Activated CD8-positive, alpha-beta memory T cell treated with anti-CD3 and anti-CD28 coated beads, Interleukin-2, amount 50 U/mL, for 24 hours (primary cell): ENCODE results near the gene PYDC1.
A peak's percentile ranks its signal among the peaks of the same experiment; 100 is the strongest.
"Not testable (repeated sequence)": the region's sequence is repeated elsewhere in the genome, so short reads cannot be mapped to it uniquely, and the experiment has no call there.

Experiments
- DNase-seq: peaks from one replicate; pipeline ENCODE4 v3.0.0-alpha.2; 2020; ENCODE audit errors: extremely low read depth

PYDC1 gene

DNA sequence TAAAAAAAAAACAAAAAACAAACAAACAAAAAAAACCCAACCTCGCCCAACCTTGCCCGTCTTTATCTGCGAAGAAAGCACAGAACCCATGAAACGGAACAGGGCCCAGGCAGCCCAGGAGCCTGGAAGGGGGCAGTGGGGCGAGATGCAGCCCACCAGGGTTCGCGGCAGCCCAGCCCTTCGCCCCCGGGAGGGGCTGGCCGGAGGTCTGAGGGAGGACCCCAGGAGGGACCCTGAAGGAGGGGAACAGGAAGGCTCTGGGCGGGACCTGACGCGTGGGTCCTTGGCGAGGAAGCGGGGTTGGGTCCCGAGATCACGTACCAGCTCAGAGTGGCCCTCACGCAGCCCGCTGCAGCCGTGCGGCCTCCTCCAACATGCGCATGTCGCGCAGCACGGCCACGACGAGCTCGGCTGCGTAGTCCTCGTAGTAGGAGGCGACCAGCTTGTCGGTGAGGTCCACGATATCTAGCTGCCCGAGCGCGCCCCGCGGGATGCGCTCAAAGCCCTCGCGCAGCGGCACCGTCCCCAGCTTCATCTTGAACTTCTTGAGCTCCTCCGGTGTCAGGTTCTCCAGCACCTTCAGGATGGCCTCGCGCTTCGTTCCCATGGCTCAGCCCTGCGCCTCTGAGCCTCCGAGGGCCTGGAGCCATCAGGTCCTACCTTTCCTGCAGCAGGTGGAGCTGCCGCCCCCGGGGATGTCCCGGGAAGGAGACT lies at the start of gene PYDC1:
Gene PYDC1, minus strand, starts transcription at position 714 of the 714 bp plus-strand sequence. Its CDS starts 107 bp downstream, at position 607.
- DNase-seq = no peak

- peak; percentile 49 for DNase-seq
Measured at GRCh38 chr16:31265329-31266245, 48.7 kb upstream of the PYDC1 start.

DNA sequence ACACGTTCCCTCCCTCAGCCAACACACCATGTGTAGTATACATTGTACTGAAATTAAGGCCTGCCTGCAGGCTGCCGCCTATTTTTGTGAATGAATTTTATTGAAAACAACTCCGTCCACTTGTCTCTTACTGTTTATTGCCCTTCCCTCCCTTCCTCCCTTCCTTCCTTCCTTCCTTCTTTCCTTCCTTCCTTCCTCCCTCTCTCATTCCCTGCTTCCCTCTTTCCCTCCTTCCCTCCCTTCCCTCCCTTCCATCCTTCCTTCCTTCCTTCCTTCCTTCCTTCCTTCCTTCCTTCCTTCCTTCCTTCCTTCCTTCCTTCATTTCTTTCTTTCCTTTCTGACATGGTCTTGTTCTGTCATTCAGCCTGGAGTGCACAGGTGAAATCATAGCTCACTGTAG lies 45.1 kb upstream of the PYDC1 start:
- no peak for DNase-seq

- DNase-seq = no peak
Measured at GRCh38 chr16:31260136-31260931, 43.4 kb upstream of the PYDC1 start.

- no peak for DNase-seq
Measured at GRCh38 chr16:31258366-31258765, 41.4 kb upstream of the PYDC1 start.

GRCh38 chr16:31256466-31256865 lies 39.5 kb upstream of the PYDC1 start:
- DNase-seq = no peak

GRCh38 chr16:31253642-31254045 lies 36.7 kb upstream of the PYDC1 start:
- DNase-seq = no peak

GRCh38 chr16:31251435-31251834 lies 34.5 kb upstream of the PYDC1 start:
- no peak for DNase-seq

GRCh38 chr16:31250782-31251384 lies 33.9 kb upstream of the PYDC1 start:
- no peak for DNase-seq

GRCh38 chr16:31248344-31248743 lies 31.4 kb upstream of the PYDC1 start:
- DNase-seq = no peak

GRCh38 chr16:31246296-31246695 lies 29.4 kb upstream of the PYDC1 start:
- no peak for DNase-seq

DNA sequence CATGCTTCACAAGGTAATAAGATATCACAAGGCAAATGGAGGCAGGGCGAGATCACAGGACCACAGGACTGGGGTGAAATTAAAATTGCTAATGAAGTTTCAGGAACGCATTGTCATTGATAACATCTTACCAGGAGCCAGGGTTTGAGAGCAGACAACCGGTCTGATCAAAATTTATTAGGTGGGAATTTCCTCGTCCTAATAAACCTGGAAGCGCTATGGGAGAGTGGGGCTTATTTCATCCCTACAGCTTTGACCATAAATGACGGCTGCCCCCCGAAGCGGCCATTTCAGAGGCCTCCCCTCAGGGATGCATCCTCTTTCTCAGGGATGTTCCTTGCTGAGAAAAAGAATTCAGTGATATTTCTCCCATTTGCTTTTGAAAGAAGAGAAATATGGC lies 28.7 kb upstream of the PYDC1 start:
- not testable (repeated sequence) for DNase-seq

DNA sequence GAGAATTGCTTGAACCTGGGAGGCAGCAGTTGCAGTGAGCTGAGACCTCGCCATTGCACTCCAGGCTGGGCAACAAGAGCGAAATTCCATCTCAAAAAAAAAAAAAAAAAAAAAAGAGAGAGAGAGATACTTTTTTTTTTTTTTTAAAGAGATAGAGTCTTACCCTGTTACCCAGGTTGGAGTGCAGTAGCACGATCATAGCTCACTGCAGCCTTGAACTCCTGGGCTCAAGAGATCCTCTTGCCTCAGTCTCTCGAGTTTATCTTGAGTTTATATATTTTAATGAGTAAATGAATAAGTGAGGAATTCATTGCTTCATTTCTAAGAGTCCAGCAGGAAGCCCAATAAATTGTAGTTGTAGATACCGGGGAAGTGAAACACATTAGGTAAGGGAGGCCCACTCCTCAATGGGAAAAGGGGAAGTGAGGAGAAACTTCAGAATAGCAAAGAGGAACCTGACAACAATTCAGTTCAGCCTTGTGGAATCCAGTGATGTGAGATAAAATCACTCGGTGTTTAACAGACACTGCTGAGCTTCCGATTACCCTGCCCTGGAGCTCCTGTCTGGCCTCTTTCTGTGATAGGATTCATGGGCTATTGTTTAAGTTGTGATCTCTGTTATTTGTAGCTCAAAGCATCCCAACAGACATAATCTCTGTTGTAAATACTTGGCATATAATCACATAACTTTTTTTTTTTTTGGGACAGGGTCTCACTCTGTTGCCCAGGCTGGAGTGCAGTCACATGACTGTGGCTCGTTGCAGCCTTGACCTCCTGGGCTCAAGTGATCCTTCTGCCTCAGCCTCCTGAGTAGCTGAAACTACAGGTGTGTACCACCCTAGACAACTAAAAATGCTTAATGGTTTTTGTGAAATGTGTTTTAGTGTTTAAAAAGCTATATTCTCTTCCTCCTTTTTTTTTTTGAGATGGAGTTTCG lies 27.1 kb upstream of the PYDC1 start:
- no peak for DNase-seq

DNA sequence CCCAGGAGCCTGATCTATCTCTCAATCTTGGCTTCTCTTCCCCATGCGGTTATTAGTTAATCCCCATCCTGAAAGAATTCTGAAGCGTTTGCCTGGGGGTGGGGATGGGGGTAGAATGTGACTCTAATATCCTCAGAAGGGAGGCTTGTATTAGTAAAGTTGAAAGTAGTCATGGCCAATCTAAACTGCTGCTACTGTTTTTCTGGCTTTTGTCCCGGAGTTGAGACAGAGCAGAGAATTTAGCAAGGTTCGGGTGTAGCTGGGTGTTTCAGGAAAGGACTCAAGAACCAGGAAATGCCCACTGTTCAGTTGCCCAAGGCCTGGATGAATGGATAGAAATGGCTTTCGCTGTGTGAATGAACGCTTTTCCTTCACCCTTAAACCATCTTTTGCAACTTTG lies 25.3 kb upstream of the PYDC1 start:
- DNase-seq = no peak

DNA sequence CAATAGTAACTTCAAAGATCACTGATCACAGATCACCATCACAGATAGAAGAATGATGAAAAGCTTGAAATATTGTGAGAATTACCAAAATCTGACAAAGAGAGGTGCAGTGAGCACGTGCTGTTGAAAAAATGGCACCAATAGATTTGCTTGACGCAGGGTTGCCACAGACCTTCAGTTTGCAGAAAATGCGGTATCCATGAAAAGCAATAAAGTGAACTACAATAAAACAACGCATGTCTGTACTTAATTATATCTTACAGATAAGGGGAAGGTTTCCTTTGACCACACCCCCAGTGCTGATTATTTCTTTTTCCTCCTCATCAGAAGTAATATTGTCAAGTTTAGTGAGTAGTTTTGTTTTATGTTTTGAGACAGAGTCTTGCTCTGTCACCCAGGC lies 21.1 kb upstream of the PYDC1 start:
- no peak for DNase-seq

GRCh38 chr16:31229501-31229900 lies 12.6 kb upstream of the PYDC1 start:
- no peak for DNase-seq

GRCh38 chr16:31228206-31228605 lies 11.3 kb upstream of the PYDC1 start:
- DNase-seq = no peak

- no peak for DNase-seq
Measured at GRCh38 chr16:31225193-31225592, 8.3 kb upstream of the PYDC1 start.

DNA sequence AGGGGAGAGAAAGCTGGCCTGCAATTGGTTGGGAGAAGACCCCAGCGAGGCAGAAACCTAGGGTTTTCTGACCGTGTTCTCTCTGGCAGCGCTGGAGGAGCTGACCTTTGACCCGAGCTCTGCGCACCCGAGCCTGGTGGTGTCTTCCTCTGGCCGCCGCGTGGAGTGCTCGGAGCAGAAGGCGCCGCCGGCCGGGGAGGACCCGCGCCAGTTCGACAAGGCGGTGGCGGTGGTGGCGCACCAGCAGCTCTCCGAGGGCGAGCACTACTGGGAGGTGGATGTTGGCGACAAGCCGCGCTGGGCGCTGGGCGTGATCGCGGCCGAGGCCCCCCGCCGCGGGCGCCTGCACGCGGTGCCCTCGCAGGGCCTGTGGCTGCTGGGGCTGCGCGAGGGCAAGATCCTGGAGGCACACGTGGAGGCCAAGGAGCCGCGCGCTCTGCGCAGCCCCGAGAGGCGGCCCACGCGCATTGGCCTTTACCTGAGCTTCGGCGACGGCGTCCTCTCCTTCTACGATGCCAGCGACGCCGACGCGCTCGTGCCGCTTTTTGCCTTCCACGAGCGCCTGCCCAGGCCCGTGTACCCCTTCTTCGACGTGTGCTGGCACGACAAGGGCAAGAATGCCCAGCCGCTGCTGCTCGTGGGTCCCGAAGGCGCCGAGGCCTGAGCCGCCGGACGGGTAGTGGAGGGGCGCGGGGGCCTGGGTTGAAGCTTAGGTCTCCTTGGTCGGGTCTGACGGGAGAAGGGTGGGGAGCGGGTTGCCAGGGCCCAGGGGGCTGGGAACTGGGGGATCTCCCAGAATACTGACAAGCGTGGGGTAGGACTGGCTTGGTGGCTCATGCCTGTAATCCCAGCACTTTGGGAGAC lies 7.4 kb upstream of the PYDC1 start:
- no peak for DNase-seq

DNA sequence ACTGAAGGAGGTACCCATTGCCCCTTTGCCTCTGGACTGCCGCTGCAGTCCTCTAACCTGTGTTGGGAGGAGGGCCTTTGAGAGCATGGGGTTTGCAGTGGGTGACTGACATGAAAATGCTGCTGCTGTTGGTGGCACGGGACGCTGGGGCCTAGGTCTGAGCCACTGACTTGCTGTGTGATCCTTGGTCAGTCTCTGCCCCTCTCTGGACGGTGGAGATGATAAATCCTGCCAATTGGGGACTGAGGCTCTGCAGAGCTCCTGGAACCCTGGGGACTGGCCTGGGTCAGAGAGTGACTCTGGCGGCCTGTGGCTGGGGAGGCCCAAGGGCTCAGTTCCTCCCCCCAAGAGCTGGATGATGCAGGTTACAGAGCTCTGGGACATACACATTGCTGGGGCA lies 6.1 kb upstream of the PYDC1 start:
- no peak for DNase-seq
